ENCODE results near the gene SNAI3. TPM values are rescaled to one million over a fixed set of nuclear protein-coding genes. Genes with fewer than 3 reads are reported as not detected.

Gene SNAI3
- total RNA-seq, 1 experiment from 2014 or later, result 2.2 TPM

DNA sequence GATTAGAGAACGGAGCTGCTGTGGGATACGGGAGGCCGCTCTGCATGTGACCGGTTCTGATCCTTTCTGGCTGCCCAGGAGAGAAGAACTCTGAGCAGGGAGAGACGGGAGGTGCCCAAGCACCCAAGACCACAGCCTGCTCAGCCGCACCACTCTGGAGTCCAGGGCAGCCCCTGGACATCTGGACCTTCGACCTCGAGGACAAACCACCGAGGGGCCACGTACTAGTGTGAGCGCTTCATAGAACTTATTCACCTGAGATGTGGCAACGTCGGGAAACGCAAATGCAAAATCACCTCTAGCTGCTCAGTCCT is 14.0 kb upstream of the SNAI3 start:
- H3K36me3 ChIP-seq (ENCODE audit: control insufficient read depth in 1 of 2, insufficient read depth in 2 of 2, low read length in 2 of 2), result peaks cover 2 to 3% of the 10 kb centered on the region in 2 experiments; a peak in 1 of 4 replicates
- H2AFZ ChIP-seq (ENCODE audit: low read depth, low read length, poor library complexity, severe bottlenecking), result no peak overlapping the region
- POLR2A ChIA-PET, result no interaction called here
- H3K4me3 ChIP-seq (replicated peaks in 1 of 2; ENCODE audit: low read depth in 1 of 2, low read length in 2 of 2), result no peak overlapping the region
- H3K4me1 ChIP-seq (ENCODE audit: control insufficient read depth in 1 of 2, insufficient read depth in 2 of 2, low read length in 2 of 2), result peaks cover 5 to 6% of the 10 kb centered on the region in 2 experiments; a peak in 3 of 4 replicates
- CTCF ChIA-PET, result no interaction called here
- H3K27ac ChIP-seq (ENCODE audit: low read depth, low read length), result no peak overlapping the region
- intact Hi-C loops (cut with micrococcal nuclease), result no loop called here
- H3K9ac ChIP-seq (ENCODE audit: low read length), result no peak overlapping the region
- RAD21 ChIA-PET (ENCODE audit: low non-redundant PET in 1 of 2, low total read pairs in 2 of 2, uncharacterized antibody in 2 of 2, unreplicated experiment in 2 of 2), result interaction anchor here in 1 of 2 experiments (0.7 kb wide), 1 partner anchor 28 kb away, joined by 3 read pairs; no protein-coding TSS in a partner anchor
- H3K27me3 ChIP-seq (ENCODE audit: insufficient read depth, low read length), result no peaks in the 10 kb centered on the region
- TF ChIP-seq EZH2phosphoT487 (IDR thresholded peaks at IDR 0.05; ENCODE audit: borderline replicate concordance), result no peak
- no peak for TF ChIP-seq ZNF274 (IDR thresholded peaks at IDR 0.05; ENCODE audit: low read depth, low read length)
- TF ChIP-seq ELF1 (IDR thresholded peaks at IDR 0.05; ENCODE audit: borderline replicate concordance, low read depth), result no peak
- TF ChIP-seq CEBPB (IDR thresholded peaks at IDR 0.05; ENCODE audit: low read depth), result no peak
- TF ChIP-seq, protein P1, sequence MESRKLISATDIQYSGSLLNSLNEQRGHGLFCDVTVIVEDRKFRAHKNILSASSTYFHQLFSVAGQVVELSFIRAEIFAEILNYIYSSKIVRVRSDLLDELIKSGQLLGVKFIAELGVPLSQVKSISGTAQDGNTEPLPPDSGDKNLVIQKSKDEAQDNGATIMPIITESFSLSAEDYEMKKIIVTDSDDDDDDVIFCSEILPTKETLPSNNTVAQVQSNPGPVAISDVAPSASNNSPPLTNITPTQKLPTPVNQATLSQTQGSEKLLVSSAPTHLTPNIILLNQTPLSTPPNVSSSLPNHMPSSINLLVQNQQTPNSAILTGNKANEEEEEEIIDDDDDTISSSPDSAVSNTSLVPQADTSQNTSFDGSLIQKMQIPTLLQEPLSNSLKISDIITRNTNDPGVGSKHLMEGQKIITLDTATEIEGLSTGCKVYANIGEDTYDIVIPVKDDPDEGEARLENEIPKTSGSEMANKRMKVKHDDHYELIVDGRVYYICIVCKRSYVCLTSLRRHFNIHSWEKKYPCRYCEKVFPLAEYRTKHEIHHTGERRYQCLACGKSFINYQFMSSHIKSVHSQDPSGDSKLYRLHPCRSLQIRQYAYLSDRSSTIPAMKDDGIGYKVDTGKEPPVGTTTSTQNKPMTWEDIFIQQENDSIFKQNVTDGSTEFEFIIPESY (IDR thresholded peaks at IDR 0.05; ENCODE audit: extremely low read depth, insufficient replicate concordance, low read length), result no peak
- no peak for TF ChIP-seq POLR2A (IDR thresholded peaks at IDR 0.05; ENCODE audit: borderline replicate concordance, extremely low read depth, insufficient read depth, insufficient read length)
- no peaks in the 10 kb centered on the region for H3K9me2 ChIP-seq (ENCODE audit: insufficient read depth)
- H3K9me3 ChIP-seq (ENCODE audit: control insufficient read depth in 1 of 2, insufficient read depth in 1 of 2, low read depth in 1 of 2, low read length in 2 of 2), result no peaks in the 10 kb centered on the region
- DNase-seq (ENCODE audit: low read depth, low spot score) (no peak), ATAC-seq (no peak)
- no peak overlapping the region for H3K4me2 ChIP-seq (ENCODE audit: low read length)
- peaks cover 6% of the 10 kb centered on the region for H3K79me2 ChIP-seq (ENCODE audit: insufficient read depth, low read length)
- BruUV-seq (replicated peaks), result no TSS peak
- H4K20me1 ChIP-seq (ENCODE audit: insufficient read depth), result no peaks in the 10 kb centered on the region

DNA sequence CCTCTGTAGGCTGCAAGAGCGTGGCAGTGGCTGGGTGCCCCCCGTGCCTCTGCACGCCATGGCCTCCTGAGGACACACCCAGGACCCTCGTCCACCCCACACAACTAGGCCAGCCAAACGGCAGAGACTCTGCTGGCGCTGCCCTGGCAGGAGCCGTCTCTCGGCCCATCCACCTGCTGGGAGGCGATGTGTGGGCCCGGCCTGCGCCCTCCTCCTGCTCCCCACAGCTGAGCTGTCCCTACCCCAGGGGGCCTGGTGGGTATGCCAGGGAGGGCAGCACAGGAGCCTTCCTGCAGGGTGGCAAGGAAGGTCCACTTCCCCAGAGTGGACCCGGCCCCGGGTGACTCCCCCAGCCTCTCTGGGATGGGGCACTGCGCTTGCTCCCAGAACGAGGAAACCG is 12.9 kb upstream of the SNAI3 start:
- no peak overlapping the region for H3K27ac ChIP-seq (ENCODE audit: low read depth, low read length)
- H3K9ac ChIP-seq (ENCODE audit: low read length), result no peak overlapping the region
- POLR2A ChIA-PET, result no interaction called here
- peaks cover 2 to 3% of the 10 kb centered on the region in 2 experiments; a peak in 1 of 4 replicates for H3K36me3 ChIP-seq (ENCODE audit: control insufficient read depth in 1 of 2, insufficient read depth in 2 of 2, low read length in 2 of 2)
- no TSS peak for BruUV-seq (replicated peaks)
- RAD21 ChIA-PET (ENCODE audit: low non-redundant PET in 1 of 2, low total read pairs in 2 of 2, uncharacterized antibody in 2 of 2, unreplicated experiment in 2 of 2), result no interaction called here
- CTCF ChIA-PET, result no interaction called here
- no peaks in the 10 kb centered on the region for H3K27me3 ChIP-seq (ENCODE audit: insufficient read depth, low read length)
- no peaks in the 10 kb centered on the region for H4K20me1 ChIP-seq (ENCODE audit: insufficient read depth)
- H2AFZ ChIP-seq (ENCODE audit: low read depth, low read length, poor library complexity, severe bottlenecking), result no peak overlapping the region
- no peaks in the 10 kb centered on the region; the same call in 1 of the 2 replicates for H3K79me2 ChIP-seq (ENCODE audit: insufficient read depth, low read length)
- H3K4me1 ChIP-seq (ENCODE audit: control insufficient read depth in 1 of 2, insufficient read depth in 2 of 2, low read length in 2 of 2), result no peaks in the 10 kb centered on the region
- H3K4me3 ChIP-seq (replicated peaks in 1 of 2; ENCODE audit: low read depth in 1 of 2, low read length in 2 of 2), result no peak overlapping the region
- no peak overlapping the region for H3K4me2 ChIP-seq (ENCODE audit: low read length)
- DNase-seq (ENCODE audit: low read depth, low spot score), result no peak
- intact Hi-C loops (cut with micrococcal nuclease), result no loop called here
- TF ChIP-seq, protein P2, sequence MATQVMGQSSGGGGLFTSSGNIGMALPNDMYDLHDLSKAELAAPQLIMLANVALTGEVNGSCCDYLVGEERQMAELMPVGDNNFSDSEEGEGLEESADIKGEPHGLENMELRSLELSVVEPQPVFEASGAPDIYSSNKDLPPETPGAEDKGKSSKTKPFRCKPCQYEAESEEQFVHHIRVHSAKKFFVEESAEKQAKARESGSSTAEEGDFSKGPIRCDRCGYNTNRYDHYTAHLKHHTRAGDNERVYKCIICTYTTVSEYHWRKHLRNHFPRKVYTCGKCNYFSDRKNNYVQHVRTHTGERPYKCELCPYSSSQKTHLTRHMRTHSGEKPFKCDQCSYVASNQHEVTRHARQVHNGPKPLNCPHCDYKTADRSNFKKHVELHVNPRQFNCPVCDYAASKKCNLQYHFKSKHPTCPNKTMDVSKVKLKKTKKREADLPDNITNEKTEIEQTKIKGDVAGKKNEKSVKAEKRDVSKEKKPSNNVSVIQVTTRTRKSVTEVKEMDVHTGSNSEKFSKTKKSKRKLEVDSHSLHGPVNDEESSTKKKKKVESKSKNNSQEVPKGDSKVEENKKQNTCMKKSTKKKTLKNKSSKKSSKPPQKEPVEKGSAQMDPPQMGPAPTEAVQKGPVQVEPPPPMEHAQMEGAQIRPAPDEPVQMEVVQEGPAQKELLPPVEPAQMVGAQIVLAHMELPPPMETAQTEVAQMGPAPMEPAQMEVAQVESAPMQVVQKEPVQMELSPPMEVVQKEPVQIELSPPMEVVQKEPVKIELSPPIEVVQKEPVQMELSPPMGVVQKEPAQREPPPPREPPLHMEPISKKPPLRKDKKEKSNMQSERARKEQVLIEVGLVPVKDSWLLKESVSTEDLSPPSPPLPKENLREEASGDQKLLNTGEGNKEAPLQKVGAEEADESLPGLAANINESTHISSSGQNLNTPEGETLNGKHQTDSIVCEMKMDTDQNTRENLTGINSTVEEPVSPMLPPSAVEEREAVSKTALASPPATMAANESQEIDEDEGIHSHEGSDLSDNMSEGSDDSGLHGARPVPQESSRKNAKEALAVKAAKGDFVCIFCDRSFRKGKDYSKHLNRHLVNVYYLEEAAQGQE (IDR thresholded peaks at IDR 0.05; ENCODE audit: low read depth), result no peak
- no peak for TF ChIP-seq RAD21 (IDR thresholded peaks at IDR 0.05; ENCODE audit: low read depth)
- TF ChIP-seq, protein P3, sequence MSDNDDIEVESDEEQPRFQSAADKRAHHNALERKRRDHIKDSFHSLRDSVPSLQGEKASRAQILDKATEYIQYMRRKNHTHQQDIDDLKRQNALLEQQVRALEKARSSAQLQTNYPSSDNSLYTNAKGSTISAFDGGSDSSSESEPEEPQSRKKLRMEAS (IDR thresholded peaks at IDR 0.05), result no peak
- TF ChIP-seq, protein P1 (IDR thresholded peaks at IDR 0.05; ENCODE audit: extremely low read depth, insufficient replicate concordance, low read length), result no peak
- no peaks in the 10 kb centered on the region for H3K9me3 ChIP-seq (ENCODE audit: control insufficient read depth in 1 of 2, insufficient read depth in 1 of 2, low read depth in 1 of 2, low read length in 2 of 2)
- H3K9me2 ChIP-seq (ENCODE audit: insufficient read depth), result no peaks in the 10 kb centered on the region
- ATAC-seq, result no peak
